Nephron progenitor cell (in vitro differentiated cells): ENCODE data around the gene SPN.

ENCODE experiments used
- DNase-seq: peaks from one replicate; pipeline ENCODE4 v3.0.0; 2021
- H3K27ac Mint-ChIP-seq: 2 replicates; pipeline ENCODE4 v1.8.0; 2021; ENCODE audit warnings: mild to moderate bottlenecking, moderate library complexity, mixed read lengths
- H3K27me3 Mint-ChIP-seq: 2 replicates; pipeline ENCODE4 v1.8.0; 2021; ENCODE audit warnings: mild to moderate bottlenecking, low read depth, mixed read lengths; ENCODE audit not compliant: poor library complexity
- H3K36me3 Mint-ChIP-seq: 2 replicates; pipeline ENCODE4 v1.8.0; 2021; ENCODE audit warnings: low read depth, mixed read lengths
- H3K4me1 Mint-ChIP-seq: 2 replicates; pipeline ENCODE4 v1.8.0; 2021; ENCODE audit warnings: mixed read lengths
- H3K4me3 Mint-ChIP-seq: 2 replicates; pipeline ENCODE4 v1.8.0; 2021; ENCODE audit warnings: mild to moderate bottlenecking, moderate library complexity, mixed read lengths
- H3K9me3 Mint-ChIP-seq: 2 replicates; pipeline ENCODE4 v1.8.0; 2021; ENCODE audit warnings: mild to moderate bottlenecking, moderate library complexity, mixed read lengths
- TF ChIP-seq, protein P1 (sequence below): fragments of 200-600 bp; sonication (generic); IDR thresholded peaks from 2 replicates; pipeline ENCODE4 v1.5.0; 2021; ENCODE audit warnings: antibody characterized with exemption

Gene SPN

DNA sequence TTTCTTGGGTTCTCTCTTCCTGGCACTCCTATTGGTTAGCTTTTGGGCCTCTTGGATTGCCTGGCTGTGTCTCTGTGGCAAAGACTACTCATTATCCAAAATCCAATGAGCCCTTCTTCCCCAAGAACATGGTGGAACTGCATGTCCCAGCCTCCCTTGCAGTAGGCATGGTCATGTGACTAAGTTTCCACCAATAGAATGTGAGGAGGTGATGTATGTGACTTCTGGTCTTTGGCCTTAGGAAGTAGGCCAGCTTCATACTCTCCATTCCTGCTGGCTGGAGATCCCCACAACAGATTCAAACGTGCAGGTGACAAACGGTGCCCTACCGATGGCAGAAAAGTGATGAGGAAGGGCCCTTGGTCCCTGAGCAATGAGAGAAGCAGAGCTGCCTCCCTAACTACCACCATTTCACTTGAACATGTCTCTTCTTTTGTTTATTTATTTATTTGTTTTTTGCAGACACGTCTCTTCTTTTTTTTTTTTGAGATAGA, 17.3 kb upstream of the SPN start:
- TF ChIP-seq, protein P1, sequence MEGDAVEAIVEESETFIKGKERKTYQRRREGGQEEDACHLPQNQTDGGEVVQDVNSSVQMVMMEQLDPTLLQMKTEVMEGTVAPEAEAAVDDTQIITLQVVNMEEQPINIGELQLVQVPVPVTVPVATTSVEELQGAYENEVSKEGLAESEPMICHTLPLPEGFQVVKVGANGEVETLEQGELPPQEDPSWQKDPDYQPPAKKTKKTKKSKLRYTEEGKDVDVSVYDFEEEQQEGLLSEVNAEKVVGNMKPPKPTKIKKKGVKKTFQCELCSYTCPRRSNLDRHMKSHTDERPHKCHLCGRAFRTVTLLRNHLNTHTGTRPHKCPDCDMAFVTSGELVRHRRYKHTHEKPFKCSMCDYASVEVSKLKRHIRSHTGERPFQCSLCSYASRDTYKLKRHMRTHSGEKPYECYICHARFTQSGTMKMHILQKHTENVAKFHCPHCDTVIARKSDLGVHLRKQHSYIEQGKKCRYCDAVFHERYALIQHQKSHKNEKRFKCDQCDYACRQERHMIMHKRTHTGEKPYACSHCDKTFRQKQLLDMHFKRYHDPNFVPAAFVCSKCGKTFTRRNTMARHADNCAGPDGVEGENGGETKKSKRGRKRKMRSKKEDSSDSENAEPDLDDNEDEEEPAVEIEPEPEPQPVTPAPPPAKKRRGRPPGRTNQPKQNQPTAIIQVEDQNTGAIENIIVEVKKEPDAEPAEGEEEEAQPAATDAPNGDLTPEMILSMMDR: no peak
- no peaks in the 10 kb centered on the region for H3K36me3 Mint-ChIP-seq
- peak overlapping the region; percentile 18 for H3K27ac Mint-ChIP-seq
- H3K4me1 Mint-ChIP-seq: peaks cover 32% of the 10 kb centered on the region
- DNase-seq: no peak
- no peak overlapping the region for H3K4me3 Mint-ChIP-seq
- H3K9me3 Mint-ChIP-seq: no peaks in the 10 kb centered on the region
- H3K27me3 Mint-ChIP-seq: no peaks in the 10 kb centered on the region

DNA sequence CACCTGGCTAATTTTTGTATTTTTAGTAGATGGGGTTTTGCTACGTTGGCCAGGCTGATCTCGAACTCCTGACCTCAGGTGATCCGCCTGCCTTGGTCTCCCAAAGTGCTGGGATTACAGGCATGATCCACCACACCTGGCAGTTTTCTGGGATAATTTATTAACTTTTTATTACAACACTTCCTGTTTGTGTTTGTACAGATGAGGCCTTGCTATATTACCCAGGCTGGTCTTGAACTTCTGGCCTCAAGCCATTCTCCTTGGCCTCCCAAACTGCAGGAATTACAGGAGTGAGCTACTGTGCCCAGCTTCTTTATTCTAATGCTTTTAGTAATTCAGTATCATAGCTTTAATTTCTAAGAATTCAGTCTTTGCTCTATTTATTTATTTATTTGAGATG, 16.1 kb upstream of the SPN start:
- H3K4me3 Mint-ChIP-seq: no peak overlapping the region
- DNase-seq: no peak
- peaks cover 40% of the 10 kb centered on the region for H3K4me1 Mint-ChIP-seq
- H3K27ac Mint-ChIP-seq: no peak overlapping the region
- H3K9me3 Mint-ChIP-seq: no peaks in the 10 kb centered on the region
- TF ChIP-seq, protein P1: no peak
- H3K27me3 Mint-ChIP-seq: no peaks in the 10 kb centered on the region
- no peaks in the 10 kb centered on the region for H3K36me3 Mint-ChIP-seq

DNA sequence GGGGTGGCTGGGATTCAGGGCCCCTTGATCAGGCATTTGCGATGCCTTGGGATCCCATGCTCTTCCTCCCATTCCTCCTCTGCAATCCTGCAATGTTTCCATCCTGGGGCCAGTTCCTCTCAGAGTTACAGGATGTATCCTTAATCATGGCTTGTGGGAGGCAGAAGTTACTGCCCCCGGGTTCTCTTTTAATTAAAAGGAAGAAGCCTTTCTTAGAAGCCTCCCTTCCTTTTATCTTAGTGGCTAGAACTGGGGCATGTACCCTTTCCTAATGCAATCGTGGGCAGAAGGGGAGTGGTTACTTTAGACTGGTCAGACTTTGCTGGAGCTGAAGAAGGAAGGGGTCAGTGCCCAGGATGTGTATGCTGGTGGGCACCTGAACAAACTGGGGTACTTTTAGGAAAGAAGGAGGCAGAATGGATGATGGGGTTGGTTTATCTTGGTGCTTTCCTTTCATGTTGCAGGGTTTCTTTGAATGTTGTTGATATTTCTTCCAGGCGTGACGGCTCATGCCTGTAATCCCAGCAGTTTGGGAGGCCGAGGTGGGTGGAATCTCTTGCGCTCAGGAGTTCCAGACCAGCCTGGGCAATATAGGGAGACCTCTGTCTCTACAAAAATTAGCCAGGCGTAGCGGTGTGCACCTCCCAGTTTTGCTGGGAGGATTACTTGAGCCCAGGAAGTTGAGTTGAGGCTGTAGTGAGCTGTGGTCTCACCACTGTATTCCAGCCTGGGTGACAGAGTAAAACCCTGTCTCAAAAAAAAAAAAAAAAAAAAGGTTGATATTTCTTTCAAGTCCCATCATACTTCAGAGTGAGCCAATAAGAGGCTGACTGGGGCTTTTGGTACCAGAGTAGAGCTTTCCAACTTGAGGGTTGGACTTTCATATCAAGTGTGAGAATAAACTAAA, 13.2 kb upstream of the SPN start:
- H3K4me3 Mint-ChIP-seq: peak overlapping the region; percentile 26
- H3K9me3 Mint-ChIP-seq: no peaks in the 10 kb centered on the region
- no peaks in the 10 kb centered on the region for H3K27me3 Mint-ChIP-seq
- H3K36me3 Mint-ChIP-seq: no peaks in the 10 kb centered on the region
- TF ChIP-seq, protein P1: no peak
- no peak for DNase-seq
- peak overlapping the region; percentile 82 for H3K27ac Mint-ChIP-seq
- H3K4me1 Mint-ChIP-seq: peaks cover 53% of the 10 kb centered on the region

DNA sequence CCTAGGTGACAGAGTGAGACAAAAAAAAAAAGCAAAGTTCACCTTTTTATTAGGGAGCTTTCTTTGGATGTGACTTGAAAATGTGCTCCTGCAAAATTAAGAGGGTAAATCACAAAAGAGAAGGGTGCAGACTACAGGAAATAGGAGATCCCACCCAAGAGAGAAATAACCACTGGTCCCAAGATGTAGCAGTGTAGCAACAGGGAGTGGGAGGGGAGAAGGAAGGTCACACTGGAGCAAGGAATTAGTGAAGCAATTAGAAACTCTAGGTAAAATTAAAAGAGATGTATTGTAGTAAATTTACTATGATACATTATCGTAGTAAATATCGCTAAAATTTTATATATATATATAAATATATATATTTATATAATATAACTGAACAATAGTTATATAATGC, 12.3 kb upstream of the SPN start:
- Mint-ChIP-seq H3K4me3 (no peak overlapping the region), H3K36me3 (no peaks in the 10 kb centered on the region), H3K4me1 (peaks cover 54% of the 10 kb centered on the region), H3K27ac (no peak overlapping the region), H3K27me3 (no peaks in the 10 kb centered on the region), H3K9me3 (no peaks in the 10 kb centered on the region)
- TF ChIP-seq, protein P1: no peak
- no peak for DNase-seq

DNA sequence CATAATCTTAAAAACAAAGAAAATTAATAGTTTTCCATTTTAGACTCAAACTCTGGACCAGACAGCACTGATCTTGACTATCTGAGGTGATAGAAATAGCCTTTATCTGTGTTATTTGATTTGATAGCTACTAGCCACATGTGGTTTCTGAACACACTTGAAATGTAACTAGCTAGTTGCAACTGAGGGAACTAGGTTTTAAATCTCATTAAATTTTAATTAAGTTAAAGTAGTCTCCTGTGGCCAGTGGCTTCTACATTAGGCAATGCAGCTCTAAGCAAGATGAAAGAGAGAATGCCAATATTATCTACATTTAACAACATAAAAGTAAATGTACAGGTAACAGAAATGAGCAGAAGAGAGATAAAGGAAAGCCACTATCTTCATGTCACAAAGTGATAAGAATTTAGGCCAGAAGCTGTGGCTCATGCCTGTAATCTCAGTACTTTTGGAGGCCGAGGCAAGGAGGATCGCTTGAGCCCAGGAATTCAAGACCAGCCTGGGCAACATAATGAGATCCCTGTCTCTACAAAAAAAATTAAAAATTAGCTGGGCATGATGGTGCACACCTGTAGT, 11.2 kb upstream of the SPN start:
- Mint-ChIP-seq H3K36me3 (no peaks in the 10 kb centered on the region), H3K27ac (peak overlapping the region; percentile 57), H3K27me3 (no peaks in the 10 kb centered on the region), H3K4me3 (no peak overlapping the region), H3K9me3 (no peaks in the 10 kb centered on the region), H3K4me1 (peaks cover 56% of the 10 kb centered on the region)
- TF ChIP-seq, protein P1: no peak
- DNase-seq: no peak
